Gastrocnemius medialis (tissue), 4 donors: ENCODE measurements around the gene CORO2B.

Source experiments
- POLR2A ChIP-seq, 2 donors: fragments of 450-650 bp; IDR thresholded peaks; one replicate each; pipeline ENCODE4 v1.6.1; 2017; ENCODE audit warnings: antibody characterized with exemption in 2 of 2, mild to moderate bottlenecking in 2 of 2, moderate library complexity in 2 of 2
- TF ChIP-seq, protein P1 (sequence below), 5 experiments: fragments of 450-650 bp in 3 of 5; fragments of 200-600 bp in 2 of 5; sonication (generic) in 2 of 5; IDR thresholded peaks in 4 of 5; conservative IDR thresholded peaks in 1 of 5; 1 replicate in 4 of 5; 2 replicates in 1 of 5; pipeline ENCODE4 v1.5.1; 2016 to 2019; ENCODE audit warnings: antibody characterized with exemption in 5 of 5, mild to moderate bottlenecking in 3 of 5, moderate library complexity in 3 of 5

DNA sequence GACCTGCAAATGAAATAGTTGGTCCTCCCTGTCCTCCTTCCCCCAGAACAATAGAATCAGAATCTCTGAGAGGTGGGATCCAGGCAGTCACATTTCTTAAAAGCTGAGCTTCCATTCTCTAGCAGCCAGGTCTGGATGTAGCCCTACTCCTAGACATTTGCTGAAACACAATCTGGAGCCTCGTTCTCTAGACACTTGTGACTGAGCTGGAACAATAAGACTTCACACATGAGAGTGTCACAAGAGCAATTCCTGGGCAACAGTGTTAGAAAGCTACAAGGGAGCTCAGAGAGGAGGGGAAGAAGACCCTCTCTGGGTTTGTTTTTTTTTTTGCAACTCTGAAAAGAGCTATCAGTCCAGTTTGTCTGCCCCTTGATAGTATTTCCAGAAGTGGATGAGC lies 14.5 kb downstream of the CORO2B start:
- TF ChIP-seq, protein P1, sequence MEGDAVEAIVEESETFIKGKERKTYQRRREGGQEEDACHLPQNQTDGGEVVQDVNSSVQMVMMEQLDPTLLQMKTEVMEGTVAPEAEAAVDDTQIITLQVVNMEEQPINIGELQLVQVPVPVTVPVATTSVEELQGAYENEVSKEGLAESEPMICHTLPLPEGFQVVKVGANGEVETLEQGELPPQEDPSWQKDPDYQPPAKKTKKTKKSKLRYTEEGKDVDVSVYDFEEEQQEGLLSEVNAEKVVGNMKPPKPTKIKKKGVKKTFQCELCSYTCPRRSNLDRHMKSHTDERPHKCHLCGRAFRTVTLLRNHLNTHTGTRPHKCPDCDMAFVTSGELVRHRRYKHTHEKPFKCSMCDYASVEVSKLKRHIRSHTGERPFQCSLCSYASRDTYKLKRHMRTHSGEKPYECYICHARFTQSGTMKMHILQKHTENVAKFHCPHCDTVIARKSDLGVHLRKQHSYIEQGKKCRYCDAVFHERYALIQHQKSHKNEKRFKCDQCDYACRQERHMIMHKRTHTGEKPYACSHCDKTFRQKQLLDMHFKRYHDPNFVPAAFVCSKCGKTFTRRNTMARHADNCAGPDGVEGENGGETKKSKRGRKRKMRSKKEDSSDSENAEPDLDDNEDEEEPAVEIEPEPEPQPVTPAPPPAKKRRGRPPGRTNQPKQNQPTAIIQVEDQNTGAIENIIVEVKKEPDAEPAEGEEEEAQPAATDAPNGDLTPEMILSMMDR (IDR thresholded peaks at IDR 0.05 in 4 of 5, conservative IDR thresholded peaks at IDR 0.05 in 1 of 5) = no peak
- no peak for TF ChIP-seq POLR2A (IDR thresholded peaks at IDR 0.05)
